HG03175 (cell line): ENCODE data around the gene NOS3.
"Not testable (repeated sequence)": the region's sequence is repeated elsewhere in the genome, so short reads cannot be mapped to it uniquely, and the experiment has no call there.

ENCODE experiments used
- ATAC-seq: cut with Tn5 transposase; IDR thresholded peaks from one replicate; pipeline ENCODE4 v1.9.1; 2021; ENCODE audit warnings: mild to moderate bottlenecking, moderate library complexity; ENCODE audit not compliant: unreplicated experiment

Gene NOS3

DNA sequence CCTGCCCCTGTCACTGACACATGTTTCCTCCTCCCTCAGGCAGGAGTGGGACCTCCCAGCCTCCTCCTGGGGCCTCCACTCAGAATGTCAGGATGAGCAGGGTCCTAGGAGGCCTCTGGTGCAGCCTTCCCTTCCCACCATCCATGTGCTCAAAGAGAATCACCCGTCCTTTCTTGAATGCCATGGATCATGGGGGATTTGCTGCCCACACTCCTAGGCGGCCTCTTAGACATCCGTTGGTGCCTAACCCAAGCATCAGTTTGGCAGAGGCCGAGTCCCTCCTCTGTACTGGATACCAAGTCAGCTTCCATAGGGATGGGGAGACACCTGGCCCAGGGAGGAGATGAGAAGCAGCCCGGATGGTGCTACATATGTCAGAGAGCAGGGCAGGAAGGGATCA is 7.0 kb downstream of the NOS3 start:
- no peak for ATAC-seq

GRCh38 chr7:150998341-150998740 is 7.5 kb downstream of the NOS3 start:
- no peak for ATAC-seq

DNA sequence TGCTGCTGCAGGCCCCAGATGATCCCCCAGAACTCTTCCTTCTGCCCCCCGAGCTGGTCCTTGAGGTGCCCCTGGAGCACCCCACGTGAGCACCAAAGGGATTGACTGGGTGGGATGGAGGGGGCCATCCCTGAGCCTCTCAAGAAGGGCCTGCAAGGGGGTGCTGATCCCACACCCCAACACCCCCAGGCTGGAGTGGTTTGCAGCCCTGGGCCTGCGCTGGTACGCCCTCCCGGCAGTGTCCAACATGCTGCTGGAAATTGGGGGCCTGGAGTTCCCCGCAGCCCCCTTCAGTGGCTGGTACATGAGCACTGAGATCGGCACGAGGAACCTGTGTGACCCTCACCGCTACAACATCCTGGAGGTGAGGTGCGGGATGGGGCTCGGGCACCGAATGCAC is 8.2 kb downstream of the NOS3 start:
- ATAC-seq = no peak

DNA sequence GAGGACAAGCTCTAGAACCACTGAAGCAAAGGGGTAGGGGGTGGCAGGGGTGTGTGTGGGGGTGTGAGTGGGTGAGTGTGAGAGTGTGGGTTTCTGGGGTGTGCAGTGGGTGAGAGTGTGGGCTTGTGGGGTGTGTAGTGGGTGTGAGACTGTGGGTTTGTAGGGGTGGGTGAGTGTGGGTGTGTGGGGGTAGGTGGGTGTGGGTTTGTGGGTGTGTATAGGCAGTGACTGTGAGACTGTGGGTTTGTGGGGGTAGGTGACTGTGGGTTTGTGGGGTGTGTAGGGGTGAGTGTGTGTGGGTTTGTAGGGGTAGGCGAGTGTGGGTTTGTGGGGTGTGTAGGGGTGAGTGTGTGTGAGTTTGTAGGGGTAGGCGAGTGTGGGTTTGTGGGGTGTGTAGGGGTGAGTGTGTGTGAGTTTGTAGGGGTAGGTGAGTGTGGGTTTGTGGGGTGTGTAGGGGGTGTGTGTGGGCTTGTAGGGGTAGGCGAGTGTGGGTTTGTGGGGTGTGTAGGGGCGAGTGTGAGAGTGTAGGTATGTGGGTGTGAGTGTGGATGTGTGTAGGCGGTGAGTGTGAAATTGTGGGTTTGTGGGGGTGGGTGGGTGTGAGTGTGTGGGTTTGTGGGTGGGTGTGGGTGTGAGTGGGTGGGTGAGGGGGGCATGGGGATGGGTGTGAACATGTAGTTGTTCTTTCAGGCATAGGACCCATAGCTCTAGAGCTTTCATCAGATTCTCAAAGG is 8.8 kb downstream of the NOS3 start:
- ATAC-seq = no peak

GRCh38 chr7:151000897-151001495 is 10.2 kb downstream of the NOS3 start:
- no peak for ATAC-seq

DNA sequence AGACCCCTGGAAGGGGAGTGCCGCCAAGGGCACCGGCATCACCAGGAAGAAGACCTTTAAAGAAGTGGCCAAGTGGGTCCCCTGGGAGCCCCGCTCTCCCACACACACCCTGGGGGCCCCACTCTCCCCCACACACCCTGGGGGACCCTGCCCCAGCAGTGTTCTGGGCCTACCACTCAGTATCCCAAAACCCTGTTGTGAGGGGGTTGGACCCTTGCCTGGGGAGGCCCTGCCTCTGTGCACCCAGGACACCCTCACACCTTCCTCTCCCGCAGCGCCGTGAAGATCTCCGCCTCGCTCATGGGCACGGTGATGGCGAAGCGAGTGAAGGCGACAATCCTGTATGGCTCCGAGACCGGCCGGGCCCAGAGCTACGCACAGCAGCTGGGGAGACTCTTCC is 10.7 kb downstream of the NOS3 start:
- ATAC-seq = no peak

- no peak for ATAC-seq
Observed at GRCh38 chr7:151003572-151003971, 12.8 kb downstream of the NOS3 start.

GRCh38 chr7:151005566-151005965 is 14.7 kb downstream of the NOS3 start:
- no peak for ATAC-seq

GRCh38 chr7:151006590-151007300 is 15.9 kb downstream of the NOS3 start:
- no peak for ATAC-seq

- no peak for ATAC-seq
Observed at GRCh38 chr7:151007469-151007898, 16.7 kb downstream of the NOS3 start.

DNA sequence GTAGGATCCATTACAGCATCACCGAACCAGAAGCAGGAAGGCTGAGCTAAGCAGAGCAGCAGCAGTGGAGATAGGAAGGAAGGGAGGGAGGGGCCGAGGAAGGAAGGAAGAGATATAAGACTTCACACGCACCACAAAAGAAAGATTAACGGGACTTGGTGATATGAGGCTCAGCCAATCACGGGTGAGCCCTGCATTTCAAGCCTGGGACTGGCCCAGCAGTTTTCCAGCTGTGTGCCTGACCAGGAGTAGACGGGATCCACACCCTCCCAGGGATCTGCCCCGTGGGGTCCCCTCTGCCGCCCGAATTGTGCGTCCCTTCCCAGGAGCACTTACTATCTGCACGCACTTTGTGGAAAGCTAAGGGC is 17.3 kb downstream of the NOS3 start:
- ATAC-seq = no peak

DNA sequence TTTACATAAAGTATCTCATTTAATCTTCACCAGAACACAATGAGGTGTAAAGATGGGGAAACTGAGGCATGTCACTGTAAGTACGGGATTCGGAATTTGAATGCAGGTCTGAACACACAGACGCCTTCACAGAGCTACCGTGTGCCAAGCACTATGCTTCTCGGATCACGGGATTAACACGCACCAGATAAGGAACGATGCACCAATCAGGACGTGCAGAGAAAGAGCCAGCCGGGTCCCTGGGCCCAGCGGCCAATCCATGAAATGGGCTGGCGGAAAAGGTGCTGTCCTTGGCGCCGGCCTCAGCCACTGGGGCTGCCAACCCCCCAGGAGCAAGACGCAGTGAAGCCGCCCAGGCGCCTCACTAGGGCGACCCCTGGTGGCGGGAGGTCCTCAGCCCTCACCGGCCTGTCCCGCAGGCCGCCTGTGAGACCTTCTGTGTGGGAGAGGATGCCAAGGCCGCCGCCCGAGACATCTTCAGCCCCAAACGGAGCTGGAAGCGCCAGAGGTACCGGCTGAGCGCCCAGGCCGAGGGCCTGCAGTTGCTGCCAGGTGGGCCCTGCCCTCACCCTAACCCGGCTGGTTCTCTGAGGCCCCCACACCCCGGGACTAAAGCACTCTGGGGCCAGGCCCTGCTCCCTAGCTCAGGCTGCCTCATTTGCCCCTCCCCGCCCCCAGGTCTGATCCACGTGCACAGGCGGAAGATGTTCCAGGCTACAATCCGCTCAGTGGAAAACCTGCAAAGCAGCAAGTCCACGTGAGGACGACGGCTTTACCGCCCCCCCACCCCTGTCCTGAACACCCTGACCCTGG is 17.9 kb downstream of the NOS3 start:
- no peak for ATAC-seq

GRCh38 chr7:151009327-151010036 is 18.7 kb downstream of the NOS3 start:
- ATAC-seq = no peak

DNA sequence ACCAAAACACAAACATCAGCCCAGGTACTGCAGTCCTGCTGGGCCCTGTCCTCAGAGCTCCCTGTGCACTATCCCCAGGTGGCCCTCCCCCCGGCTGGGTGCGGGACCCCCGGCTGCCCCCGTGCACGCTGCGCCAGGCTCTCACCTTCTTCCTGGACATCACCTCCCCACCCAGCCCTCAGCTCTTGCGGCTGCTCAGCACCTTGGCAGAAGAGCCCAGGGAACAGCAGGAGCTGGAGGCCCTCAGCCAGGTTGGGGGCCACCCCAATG is 19.2 kb downstream of the NOS3 start:
- no peak for ATAC-seq

- ATAC-seq = no peak
Observed at GRCh38 chr7:151010307-151011096, 19.7 kb downstream of the NOS3 start.

DNA sequence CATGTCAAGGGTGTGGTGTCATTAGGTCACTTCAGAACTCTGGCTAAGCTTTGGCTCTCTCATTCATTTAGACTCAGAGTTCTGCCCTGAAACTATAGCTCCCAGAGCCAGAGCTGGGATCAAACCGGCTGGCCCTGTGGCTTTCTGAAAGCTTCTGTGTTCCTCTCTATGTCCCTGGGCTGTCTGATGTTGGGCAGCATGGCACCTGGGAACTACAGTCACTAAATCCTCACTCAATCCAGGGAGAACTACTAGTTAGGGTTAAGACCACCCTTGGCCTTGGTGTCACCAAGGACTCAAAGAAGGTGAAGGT is 20.2 kb downstream of the NOS3 start:
- no peak for ATAC-seq

GRCh38 chr7:151011616-151012015 is 20.8 kb downstream of the NOS3 start:
- not testable (repeated sequence) for ATAC-seq

DNA sequence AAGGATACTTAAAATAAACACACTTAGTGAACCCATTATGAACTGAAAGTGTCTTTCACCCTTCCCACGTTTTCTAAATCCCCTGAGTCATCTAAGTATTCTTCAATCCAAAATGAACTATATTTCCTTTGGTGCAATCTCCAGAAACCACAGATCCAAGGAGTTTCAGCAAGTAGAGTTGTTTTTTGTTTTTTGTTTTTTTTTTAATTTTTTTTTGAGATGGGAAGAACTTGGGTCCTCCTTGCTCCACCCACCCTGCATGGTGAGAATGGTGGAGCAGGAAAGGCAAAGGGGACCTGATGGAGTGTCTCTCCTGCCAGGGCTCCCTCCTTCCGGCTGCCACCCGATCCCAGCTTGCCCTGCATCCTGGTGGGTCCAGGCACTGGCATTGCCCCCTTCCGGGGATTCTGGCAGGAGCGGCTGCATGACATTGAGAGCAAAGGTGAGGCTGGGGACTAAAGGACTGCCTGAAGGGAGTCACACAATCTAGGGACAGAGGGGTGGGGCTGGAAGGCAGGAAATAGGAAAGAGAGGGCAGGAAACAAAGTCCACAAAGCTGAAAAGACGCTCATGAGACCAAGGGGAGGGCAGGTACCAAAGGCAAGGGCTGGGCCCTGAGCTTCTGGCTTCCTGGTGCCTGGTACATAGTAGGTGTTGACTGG is 21.3 kb downstream of the NOS3 start:
- ATAC-seq = no peak

- ATAC-seq = no peak
Observed at GRCh38 chr7:151012911-151013347, 22.1 kb downstream of the NOS3 start.

GRCh38 chr7:151013356-151013732 is 22.5 kb downstream of the NOS3 start:
- no peak for ATAC-seq
